Progenitor cell of endocrine pancreas (in vitro differentiated cells): ENCODE measurements around the gene DDX6. TPM values are rescaled to one million over a fixed set of nuclear protein-coding genes. Genes with fewer than 3 reads are reported as not detected.
A peak's percentile ranks its signal among the peaks of the same experiment; 100 is the strongest.
"Not testable (repeated sequence)": the region's sequence is repeated elsewhere in the genome, so short reads cannot be mapped to it uniquely, and the experiment has no call there.

ENCODE experiments used
- DNase-seq: peaks from one replicate; pipeline ENCODE4 v3.0.0; 2021; ENCODE audit warnings: low spot score; ENCODE audit not compliant: unreplicated experiment
- H3K27ac Mint-ChIP-seq: 2 replicates; pipeline ENCODE4 v1.8.0; 2021; ENCODE audit warnings: mild to moderate bottlenecking, moderate library complexity, mixed read lengths
- H3K27me3 Mint-ChIP-seq: 2 replicates; pipeline ENCODE4 v1.8.0; 2021; ENCODE audit warnings: mixed read lengths
- H3K36me3 Mint-ChIP-seq: 2 replicates; pipeline ENCODE4 v1.8.0; 2022; ENCODE audit warnings: mixed read lengths; ENCODE audit not compliant: insufficient read depth
- H3K4me1 Mint-ChIP-seq: 2 replicates; pipeline ENCODE4 v1.8.0; 2021; ENCODE audit warnings: low read depth, mixed read lengths
- H3K4me3 Mint-ChIP-seq: 2 replicates; pipeline ENCODE4 v1.8.0; 2021; ENCODE audit warnings: low read depth, mild to moderate bottlenecking, moderate library complexity, mixed read lengths
- H3K9me3 Mint-ChIP-seq: 2 replicates; pipeline ENCODE4 v1.8.0; 2021; ENCODE audit warnings: low read depth, mixed read lengths
- CTCF ChIP-seq: fragments of 200-600 bp; sonication (generic); IDR thresholded peaks from one replicate; pipeline ENCODE4 v1.5.0; 2021; ENCODE audit warnings: antibody characterized with exemption, mild to moderate bottlenecking; ENCODE audit not compliant: unreplicated experiment
- total RNA-seq: library from RNA; stranded (reverse); gene quantifications from 2 replicates; pipeline ENCODE4 v1.2.1, GENCODE V29; 2021

Gene DDX6
- total RNA-seq, 1 donor from 2014 or later, result 188 TPM

GRCh38 chr11:118728112-118728511 lies 62.9 kb downstream of the DDX6 start:
- not testable (repeated sequence) for H3K4me3 Mint-ChIP-seq, H3K27me3 Mint-ChIP-seq, DNase-seq, H3K4me1 Mint-ChIP-seq, H3K27ac Mint-ChIP-seq, H3K36me3 Mint-ChIP-seq
- peak; percentile 15 for TF ChIP-seq CTCF
- H3K9me3 Mint-ChIP-seq, result peaks cover 20% of the 10 kb centered on the region

- not testable (repeated sequence) for H3K4me1 Mint-ChIP-seq, H3K27me3 Mint-ChIP-seq, H3K27ac Mint-ChIP-seq, H3K4me3 Mint-ChIP-seq, H3K36me3 Mint-ChIP-seq, DNase-seq
- H3K9me3 Mint-ChIP-seq, result peaks cover 20% of the 10 kb centered on the region
Observed at GRCh38 chr11:118727721-118728066, 63.3 kb downstream of the DDX6 start.

- H3K27me3 Mint-ChIP-seq, result not testable (repeated sequence)
Observed at GRCh38 chr11:118727001-118727720, 63.8 kb downstream of the DDX6 start.

GRCh38 chr11:118721478-118722015 lies 69.4 kb downstream of the DDX6 start:
- H3K27me3 Mint-ChIP-seq, DNase-seq, H3K9me3 Mint-ChIP-seq, H3K4me3 Mint-ChIP-seq, H3K36me3 Mint-ChIP-seq: not testable (repeated sequence)
- peaks cover 46% of the 10 kb centered on the region for H3K4me1 Mint-ChIP-seq
- peak overlapping the region; percentile 27 for H3K27ac Mint-ChIP-seq

More at GRCh38 chr11:118727001-118727720, 63.8 kb downstream of the DDX6 start:
- peaks cover 20% of the 10 kb centered on the region for H3K9me3 Mint-ChIP-seq
- not testable (repeated sequence) for H3K36me3 Mint-ChIP-seq, DNase-seq, H3K4me1 Mint-ChIP-seq, H3K4me3 Mint-ChIP-seq, H3K27ac Mint-ChIP-seq

GRCh38 chr11:118720740-118721139 lies 70.2 kb downstream of the DDX6 start:
- H3K27me3 Mint-ChIP-seq, H3K9me3 Mint-ChIP-seq, H3K36me3 Mint-ChIP-seq, DNase-seq: not testable (repeated sequence)
- Mint-ChIP-seq H3K4me1 (peaks cover 52% of the 10 kb centered on the region), H3K27ac (peak overlapping the region; percentile 35), H3K4me3 (peak overlapping the region; percentile 42)

- not testable (repeated sequence) for H3K9me3 Mint-ChIP-seq, DNase-seq, H3K27me3 Mint-ChIP-seq, H3K36me3 Mint-ChIP-seq
- H3K4me3 Mint-ChIP-seq, result peak overlapping the region; percentile 39
- H3K4me1 Mint-ChIP-seq, result peaks cover 57% of the 10 kb centered on the region
- peak overlapping the region; percentile 56 for H3K27ac Mint-ChIP-seq
Observed at GRCh38 chr11:118720078-118720477, 70.9 kb downstream of the DDX6 start.

GRCh38 chr11:118718562-118718961 lies 72.4 kb downstream of the DDX6 start:
- DNase-seq, H3K36me3 Mint-ChIP-seq, H3K9me3 Mint-ChIP-seq, H3K27me3 Mint-ChIP-seq, H3K4me3 Mint-ChIP-seq, H3K27ac Mint-ChIP-seq: not testable (repeated sequence)
- peaks cover 60% of the 10 kb centered on the region for H3K4me1 Mint-ChIP-seq

- peaks cover 57% of the 10 kb centered on the region for H3K4me1 Mint-ChIP-seq
- not testable (repeated sequence) for DNase-seq, H3K36me3 Mint-ChIP-seq, H3K27ac Mint-ChIP-seq, H3K27me3 Mint-ChIP-seq, H3K4me3 Mint-ChIP-seq, H3K9me3 Mint-ChIP-seq
Observed at GRCh38 chr11:118717733-118718132, 73.2 kb downstream of the DDX6 start.

- H3K9me3 Mint-ChIP-seq, H3K27me3 Mint-ChIP-seq, H3K4me3 Mint-ChIP-seq, H3K27ac Mint-ChIP-seq, H3K36me3 Mint-ChIP-seq, DNase-seq: not testable (repeated sequence)
- H3K4me1 Mint-ChIP-seq, result peaks cover 52% of the 10 kb centered on the region
Observed at GRCh38 chr11:118717221-118717620, 73.7 kb downstream of the DDX6 start.
